ENCODE data around the gene TSPEAR.

DNA sequence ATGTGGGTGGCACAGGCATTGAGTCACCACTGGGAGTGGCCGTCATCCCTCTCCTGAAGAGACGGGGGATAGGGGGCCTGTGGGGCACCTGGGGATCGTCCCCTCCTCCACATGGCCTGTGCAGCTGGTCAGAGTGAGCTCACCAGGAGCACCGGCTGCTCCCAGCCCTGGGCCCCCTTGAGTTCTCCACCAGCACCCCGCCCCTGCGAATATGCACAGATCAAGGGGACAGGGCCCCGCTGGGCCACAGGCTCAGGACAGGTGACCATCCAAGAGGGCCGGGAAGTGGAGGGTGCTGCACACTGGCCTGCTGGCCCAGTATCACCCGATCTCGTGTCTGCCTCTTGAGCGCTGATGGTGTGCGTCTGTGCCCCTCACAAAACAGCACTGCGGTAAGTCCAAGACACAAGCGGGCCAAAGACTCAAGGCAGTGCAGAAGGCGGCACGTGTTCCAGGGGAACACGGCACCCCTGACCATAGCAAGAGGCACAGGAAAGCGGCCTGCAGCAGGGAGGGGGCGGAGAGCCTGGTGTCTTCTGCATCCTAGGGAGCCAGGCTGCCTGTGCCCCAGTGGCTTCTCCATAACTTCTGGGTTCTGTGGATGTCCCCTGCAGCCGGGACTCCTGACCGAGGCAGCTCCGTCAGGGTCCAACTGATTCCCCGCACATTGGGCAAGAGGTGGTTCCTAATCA is 18.1 kb upstream of the TSPEAR start:
- TF ChIP-seq, protein P1, sequence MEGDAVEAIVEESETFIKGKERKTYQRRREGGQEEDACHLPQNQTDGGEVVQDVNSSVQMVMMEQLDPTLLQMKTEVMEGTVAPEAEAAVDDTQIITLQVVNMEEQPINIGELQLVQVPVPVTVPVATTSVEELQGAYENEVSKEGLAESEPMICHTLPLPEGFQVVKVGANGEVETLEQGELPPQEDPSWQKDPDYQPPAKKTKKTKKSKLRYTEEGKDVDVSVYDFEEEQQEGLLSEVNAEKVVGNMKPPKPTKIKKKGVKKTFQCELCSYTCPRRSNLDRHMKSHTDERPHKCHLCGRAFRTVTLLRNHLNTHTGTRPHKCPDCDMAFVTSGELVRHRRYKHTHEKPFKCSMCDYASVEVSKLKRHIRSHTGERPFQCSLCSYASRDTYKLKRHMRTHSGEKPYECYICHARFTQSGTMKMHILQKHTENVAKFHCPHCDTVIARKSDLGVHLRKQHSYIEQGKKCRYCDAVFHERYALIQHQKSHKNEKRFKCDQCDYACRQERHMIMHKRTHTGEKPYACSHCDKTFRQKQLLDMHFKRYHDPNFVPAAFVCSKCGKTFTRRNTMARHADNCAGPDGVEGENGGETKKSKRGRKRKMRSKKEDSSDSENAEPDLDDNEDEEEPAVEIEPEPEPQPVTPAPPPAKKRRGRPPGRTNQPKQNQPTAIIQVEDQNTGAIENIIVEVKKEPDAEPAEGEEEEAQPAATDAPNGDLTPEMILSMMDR (conservative IDR thresholded peaks at IDR 0.05 in 1 of 2, IDR thresholded peaks at IDR 0.05 in 1 of 2; ENCODE audit: low read depth in 1 of 2, low read length in 2 of 2) = no peak
- no peak for TF ChIP-seq EZH2 (IDR thresholded peaks at IDR 0.05; ENCODE audit: low read length, missing control alignments)

All from fibroblast of lung (primary cell).